ENCODE results near the gene C1orf74.

GRCh38 chr1:209785592-209785991 is 1.2 kb upstream of the C1orf74 start:
- TF ChIP-seq CTCF (conservative IDR thresholded peaks at IDR 0.05; ENCODE audit: low read length) (no peak), EZH2phosphoT487 (IDR thresholded peaks at IDR 0.05; ENCODE audit: borderline replicate concordance) (no peak)

Measured in Loucy (cell line).